ENCODE data around the gene ELOA.

The ELOA gene

GRCh38 chr1:23787701-23788100 lies 44.4 kb downstream of the ELOA start:
- H3K27ac ChIP-seq, result no peak overlapping the region
- no peak for TF ChIP-seq CTCF (IDR thresholded peaks at IDR 0.05)
- no peak for TF ChIP-seq ZFX (IDR thresholded peaks at IDR 0.05; ENCODE audit: borderline replicate concordance)

GRCh38 chr1:23788695-23789094 lies 45.4 kb downstream of the ELOA start:
- H3K27ac ChIP-seq, result peak overlapping the region; percentile 6; the same call in 1 of the 2 replicates
- TF ChIP-seq CTCF (IDR thresholded peaks at IDR 0.05), result no peak
- TF ChIP-seq ZFX (IDR thresholded peaks at IDR 0.05; ENCODE audit: borderline replicate concordance), result no peak

GRCh38 chr1:23790696-23791515 lies 47.6 kb downstream of the ELOA start, which contains the start of gene LYPLA2:
Gene LYPLA2, plus strand, starts transcription at chr1:23791145. Its CDS starts 1,538 bp downstream, at chr1:23792683.
- peak within 1 kb of the TSS; percentile 65 for H3K27ac ChIP-seq
- TF ChIP-seq CTCF (IDR thresholded peaks at IDR 0.05) (no peak), ZFX (IDR thresholded peaks at IDR 0.05; ENCODE audit: borderline replicate concordance) (no peak)

GRCh38 chr1:23791516-23792047 lies 48.3 kb downstream of the ELOA start:
- TF ChIP-seq ZFX (IDR thresholded peaks at IDR 0.05; ENCODE audit: borderline replicate concordance) (no peak), CTCF (IDR thresholded peaks at IDR 0.05) (no peak)
- peak overlapping the region; percentile 65 for H3K27ac ChIP-seq

GRCh38 chr1:23792151-23792945 lies 49.1 kb downstream of the ELOA start:
- TF ChIP-seq CTCF (IDR thresholded peaks at IDR 0.05), result no peak
- no peak for TF ChIP-seq ZFX (IDR thresholded peaks at IDR 0.05; ENCODE audit: borderline replicate concordance)
- H3K27ac ChIP-seq, result peak overlapping the region; percentile 65

- TF ChIP-seq CTCF (IDR thresholded peaks at IDR 0.05) (no peak), ZFX (IDR thresholded peaks at IDR 0.05; ENCODE audit: borderline replicate concordance) (no peak)
- peak overlapping the region; percentile 65 for H3K27ac ChIP-seq
Observed at GRCh38 chr1:23793018-23793781, 49.9 kb downstream of the ELOA start.
